GM18519 (cell line): ENCODE results near the gene DAGLA.

Source experiments
- ATAC-seq: cut with Tn5 transposase; IDR thresholded peaks from one replicate; pipeline ENCODE4 v1.9.1; 2021; ENCODE audit warnings: mild to moderate bottlenecking, moderate library complexity; ENCODE audit not compliant: unreplicated experiment, low FRiP score

The DAGLA gene

DNA sequence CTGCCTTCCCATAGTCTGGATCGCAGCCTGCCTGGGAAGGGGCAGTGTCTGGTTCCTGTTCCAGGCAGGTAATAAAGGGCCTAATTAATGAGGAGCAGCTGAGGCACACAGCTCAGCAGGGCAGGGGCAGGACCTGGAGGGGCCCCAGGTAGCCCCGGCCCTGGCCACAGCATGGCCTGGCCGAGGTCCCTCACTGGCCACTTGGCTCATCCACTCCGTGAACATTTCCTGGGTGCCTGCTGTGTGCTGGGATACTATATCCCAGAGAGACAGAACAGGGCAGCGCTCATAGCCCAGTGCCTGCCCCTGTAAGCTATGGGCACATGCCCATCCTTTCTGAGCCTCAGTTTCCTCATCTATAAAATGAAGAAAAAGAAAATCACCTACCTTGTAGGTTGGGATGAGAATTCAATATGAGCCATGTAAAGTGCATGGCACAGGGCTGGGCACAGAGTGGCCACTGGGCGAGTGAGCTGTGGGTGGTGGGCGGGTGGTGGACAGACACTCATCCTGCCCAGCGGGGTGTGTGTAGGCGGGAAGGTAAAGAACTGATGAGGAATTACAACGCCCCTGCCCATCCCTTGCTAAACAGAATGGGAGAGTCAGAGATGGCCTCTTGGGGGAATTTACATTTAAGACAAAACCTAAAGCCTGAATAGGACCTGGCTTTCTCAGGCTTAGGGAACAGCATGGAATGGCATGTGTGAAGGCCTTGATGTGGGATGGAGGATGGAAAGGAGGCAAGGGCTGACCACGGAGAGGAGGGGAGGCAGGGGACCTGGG, 81.4 kb downstream of the DAGLA start:
- no peak for ATAC-seq

DNA sequence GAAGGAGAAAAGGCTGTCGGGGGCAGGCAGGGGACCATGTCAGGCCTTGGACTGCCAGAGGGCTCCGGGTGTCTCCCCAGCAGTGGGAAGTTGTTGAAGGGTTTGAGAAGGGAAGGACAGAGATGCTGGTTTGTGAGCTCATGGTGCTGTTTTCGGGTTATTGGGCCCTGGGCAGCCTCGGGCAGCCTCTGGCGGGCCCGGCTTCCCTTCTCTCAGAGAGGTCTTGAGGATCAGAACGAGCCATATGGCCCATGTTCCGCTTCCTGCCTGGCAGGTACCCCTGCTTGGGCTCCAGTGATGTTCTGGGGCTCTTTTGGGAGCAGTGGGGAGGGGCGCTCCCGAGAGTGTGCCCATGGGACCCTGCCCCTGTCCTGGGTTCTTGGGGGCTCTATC, 82.0 kb downstream of the DAGLA start:
- ATAC-seq: no peak

DNA sequence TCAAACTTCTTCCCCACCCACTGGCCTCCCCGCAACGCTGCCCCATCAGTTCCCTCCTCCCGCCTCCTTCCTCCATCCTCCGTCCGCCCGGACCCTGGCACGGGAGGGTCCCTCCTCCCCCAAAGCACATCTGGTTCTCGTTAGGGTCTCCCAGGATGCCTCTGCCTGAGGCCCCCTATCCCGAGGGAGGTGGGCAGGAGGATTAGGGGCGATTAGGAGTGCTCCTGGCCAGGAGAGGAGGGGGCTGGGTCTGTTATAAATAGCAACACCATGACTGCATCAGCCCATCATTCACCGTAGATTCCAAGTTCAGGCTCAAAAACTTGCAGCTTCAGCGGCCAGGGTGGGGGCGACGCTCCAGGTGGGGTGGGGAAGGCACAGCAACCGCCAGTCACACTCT, 82.6 kb downstream of the DAGLA start:
- no peak for ATAC-seq

DNA sequence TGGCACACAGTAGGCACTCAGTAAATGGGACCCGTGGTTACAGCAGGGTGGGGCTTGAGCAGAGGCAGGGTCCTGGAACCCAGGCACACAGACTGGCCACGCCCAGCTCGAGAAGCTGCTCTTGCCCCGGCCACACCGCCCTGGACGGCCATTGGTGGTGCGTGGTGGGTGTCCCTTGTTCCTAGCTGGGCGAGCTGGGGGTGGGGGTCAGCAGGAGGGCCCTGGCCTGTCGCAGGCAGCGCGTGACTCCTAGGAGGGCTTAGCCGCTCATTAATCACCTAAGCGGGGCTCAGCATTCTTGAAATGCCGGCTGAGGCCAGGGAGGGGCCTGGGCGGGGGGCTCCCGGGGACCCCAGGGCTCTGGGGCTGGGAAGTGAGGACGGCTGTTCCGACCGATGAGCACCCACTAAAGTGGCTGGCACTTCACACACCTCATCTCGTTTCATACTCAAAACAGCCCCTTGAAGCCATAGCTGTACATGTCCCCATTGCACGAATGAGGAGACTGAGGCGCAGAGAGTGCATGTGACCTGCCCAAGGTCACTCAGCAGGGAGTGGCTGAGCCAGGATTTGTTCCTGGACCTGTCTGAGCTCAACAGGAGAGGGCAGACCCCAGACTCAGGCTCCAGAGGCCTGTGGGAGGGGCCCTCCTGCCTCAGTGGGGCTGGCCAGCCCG, 83.9 kb downstream of the DAGLA start:
- ATAC-seq: no peak

DNA sequence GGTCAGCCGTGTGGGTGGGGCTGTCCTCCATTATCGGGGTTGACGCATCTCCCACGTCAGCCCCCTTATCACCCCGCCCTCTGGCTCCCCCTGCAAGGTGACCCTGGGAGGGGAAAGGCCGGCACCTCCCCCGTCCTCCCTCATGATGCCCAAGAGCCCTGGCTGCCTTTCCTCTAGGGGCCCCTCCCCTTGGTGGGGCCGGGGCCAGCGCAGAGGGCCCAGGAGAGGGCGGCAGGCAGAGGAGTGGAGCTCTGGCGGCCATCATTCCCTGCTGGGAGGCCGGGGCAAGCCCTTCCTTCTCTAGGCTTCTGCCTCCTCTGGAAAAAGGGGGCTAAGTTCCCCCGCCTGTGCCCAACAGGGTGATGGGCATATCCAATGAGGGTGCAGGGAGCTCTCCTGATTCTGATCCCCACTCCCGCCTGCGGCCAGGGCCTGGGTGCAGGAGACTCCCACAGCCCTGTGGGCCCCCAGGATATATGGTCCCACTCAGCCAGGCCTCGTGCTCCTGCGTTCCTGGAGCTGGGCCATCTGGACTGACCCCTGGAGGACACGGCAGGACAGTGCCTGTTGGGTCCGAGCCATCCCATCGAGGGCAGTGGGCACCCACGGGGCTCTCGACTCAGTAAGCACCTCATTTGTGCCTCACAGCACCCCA, 84.5 kb downstream of the DAGLA start:
- ATAC-seq: no peak

DNA sequence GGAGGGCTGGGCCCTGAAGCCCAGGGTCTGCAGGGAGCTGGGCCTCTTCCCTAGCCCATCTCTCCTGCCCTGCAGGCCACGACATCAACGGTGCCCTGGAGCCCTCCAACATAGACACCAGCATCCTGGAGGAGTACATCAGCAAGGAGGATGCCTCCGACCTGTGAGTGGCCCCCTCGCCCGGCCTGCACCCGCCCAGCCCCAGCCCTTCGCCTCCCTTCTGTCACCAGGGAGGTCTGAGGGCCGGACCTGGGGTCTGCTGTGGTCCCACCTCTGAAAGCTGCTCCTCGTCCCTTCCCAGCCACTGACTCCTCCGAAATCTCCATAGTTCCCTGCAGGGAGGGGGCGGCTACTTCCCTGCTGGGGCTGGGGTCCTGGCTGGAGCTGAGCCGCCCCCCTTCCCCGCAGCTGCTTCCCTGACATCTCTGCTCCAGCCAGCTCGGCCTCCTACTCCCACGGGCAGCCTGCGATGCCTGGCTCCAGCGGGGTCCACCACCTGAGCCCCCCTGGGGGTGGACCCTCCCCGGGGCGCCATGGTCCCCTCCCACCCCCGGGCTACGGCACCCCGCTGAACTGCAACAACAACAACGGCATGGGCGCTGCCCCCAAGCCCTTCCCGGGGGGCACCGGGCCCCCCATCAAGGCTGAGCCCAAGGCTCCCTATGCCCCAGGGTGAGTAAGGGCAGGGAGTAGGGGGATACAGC, 85.5 kb downstream of the DAGLA start:
- no peak for ATAC-seq

DNA sequence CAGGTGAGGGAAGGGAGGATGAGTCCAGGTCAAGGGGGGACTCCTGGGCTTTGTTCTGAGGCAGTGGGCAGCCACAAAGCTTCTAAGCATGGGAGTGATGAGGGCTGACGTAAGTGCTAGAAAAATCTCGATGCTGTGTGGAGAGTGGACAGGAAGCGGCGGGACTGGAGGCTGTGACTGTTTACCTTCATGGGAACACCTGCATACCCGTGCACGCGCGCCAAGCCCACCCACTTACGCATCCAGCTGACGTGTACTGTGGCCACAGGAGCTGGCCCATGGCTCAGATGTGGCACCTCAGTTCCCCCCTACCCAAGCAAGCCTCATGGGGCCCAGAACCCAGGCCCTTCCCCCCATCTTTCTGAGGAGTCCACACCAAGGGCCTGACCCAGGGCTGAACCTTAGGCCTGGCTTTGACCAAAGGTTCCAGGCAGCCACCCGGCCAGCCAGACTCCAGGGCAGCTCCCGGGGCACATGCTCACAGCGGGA, 86.2 kb downstream of the DAGLA start:
- ATAC-seq: no peak

DNA sequence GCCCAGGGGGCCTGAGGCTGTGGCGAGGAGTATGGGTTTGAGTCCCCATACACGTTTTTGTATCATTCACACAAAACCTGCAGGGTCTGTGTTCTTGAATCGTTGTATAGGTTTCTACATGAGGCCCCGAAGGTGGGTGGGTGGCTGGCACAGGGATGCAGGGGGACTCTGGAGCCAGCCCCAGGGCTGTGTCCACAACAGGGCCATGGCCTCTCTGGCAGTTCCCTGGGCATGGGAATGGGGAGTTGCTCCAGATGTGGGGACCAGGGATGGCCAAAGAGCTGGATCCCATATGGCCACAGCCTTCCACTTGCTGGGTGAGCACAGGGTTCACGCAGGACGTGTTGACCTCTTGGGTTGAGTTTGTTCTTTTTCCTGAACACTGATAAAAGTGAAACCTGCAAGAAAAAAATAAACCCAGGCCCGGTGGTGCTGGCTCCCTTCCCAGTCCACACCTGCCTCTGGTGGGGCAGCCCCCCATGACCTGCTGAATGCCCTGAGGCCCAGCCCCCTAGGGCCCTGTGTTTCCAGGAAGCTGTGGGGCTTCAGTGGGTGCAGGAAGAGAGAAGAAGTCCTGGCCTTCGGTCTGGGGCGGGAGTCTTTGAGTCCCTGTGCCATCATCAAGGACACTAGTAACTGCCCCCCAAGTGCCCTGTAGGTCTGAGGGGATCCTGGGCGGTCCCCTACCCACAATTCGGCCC, 88.3 kb downstream of the DAGLA start:
- ATAC-seq: no peak

DNA sequence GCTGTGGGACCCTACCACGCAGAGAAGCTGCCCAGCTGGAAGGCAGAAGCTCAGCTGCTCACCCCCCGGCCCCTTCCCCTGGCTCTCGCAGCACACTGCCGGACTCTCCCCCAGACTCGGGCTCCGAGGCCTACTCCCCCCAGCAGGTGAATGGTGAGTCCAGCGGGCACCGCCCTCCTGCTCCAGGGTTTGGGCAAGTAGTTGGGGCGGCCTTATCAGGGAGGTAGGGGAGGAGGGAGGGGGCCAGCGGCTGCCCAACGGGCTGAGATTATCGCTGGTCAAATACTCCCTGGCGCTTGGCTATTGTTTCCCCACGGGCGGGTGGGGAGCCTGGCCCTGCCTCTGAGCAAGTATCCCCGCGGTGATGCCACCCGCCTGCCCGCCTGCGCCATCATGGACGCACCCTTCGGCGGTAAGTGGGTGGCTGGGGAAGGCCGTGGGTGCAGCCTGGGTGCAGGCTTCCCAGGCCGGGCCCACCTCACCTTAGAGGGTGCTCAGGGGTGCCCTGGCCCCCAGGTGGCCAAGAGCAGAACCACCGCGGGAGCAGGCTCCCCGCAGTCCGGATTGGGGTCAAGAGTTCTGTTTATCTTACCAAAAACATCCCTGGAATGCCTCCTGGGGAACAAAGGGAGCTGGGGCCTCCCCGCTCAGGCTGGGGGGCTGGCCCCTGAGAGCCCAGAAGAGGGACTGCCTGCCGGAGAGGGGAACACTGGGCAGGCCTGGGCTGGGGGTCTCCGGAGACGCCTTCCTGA, 89.2 kb downstream of the DAGLA start:
- no peak for ATAC-seq

DNA sequence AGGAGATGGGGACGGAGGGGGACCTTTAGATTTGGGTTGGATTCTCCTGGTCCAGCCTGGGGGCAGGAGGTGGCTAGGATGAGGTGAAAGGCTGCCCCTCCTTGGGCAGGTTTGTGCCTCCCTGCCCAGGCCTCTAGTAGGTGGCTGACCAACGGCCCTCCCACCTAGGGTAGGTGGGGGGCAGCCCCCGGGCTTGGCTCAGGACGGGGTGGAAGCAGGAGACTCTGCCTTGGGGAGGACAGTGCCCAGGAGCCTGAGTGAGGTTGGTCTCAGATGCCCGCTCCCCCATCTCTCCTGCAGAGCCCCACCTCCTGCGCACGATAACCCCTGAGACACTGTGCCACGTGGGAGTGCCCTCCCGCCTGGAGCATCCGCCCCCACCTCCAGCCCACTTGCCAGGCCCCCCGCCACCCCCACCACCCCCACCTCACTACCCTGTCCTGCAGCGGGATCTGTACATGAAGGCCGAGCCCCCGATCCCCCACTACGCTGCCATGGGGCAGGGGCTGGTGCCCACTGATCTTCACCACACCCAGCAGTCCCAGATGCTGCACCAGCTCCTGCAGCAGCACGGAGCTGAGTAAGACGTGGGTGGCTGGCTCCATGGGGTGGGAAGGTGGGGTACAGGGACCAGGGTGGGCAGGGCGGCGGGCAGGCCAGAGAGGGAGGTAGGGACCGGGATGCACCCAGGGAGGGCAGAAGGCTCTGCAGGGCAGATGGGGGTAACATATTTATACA, 89.9 kb downstream of the DAGLA start:
- no peak for ATAC-seq

DNA sequence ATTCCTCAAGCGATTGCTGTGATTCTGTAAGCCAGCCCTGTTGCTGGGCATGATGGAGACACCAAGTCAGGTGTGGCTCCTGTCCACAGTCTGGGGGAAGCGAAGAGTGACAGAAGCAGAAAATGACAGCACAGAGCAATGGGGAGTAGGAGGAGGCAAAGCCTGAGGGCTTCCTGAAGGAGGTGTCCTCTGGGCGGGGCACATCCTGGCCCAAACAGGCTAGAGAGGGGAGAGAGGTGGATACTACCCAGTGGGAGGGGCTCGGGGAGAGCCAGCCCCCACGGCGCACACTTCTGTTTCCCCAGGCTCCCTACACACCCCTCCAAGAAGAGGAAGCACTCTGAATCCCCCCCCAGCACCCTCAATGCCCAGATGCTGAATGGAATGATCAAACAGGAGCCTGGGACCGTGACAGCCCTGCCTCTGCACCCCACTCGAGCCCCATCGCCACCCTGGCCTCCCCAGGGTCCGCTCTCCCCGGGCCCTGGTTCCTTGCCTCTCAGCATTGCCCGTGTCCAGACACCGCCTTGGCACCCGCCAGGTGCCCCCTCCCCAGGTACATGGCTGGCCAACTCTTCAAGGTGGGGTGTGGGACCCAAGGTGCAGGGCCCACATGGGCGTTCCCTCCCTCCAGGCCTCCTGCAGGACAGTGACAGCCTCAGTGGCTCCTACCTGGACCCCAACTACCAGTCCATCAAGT, 91.2 kb downstream of the DAGLA start:
- no peak for ATAC-seq

DNA sequence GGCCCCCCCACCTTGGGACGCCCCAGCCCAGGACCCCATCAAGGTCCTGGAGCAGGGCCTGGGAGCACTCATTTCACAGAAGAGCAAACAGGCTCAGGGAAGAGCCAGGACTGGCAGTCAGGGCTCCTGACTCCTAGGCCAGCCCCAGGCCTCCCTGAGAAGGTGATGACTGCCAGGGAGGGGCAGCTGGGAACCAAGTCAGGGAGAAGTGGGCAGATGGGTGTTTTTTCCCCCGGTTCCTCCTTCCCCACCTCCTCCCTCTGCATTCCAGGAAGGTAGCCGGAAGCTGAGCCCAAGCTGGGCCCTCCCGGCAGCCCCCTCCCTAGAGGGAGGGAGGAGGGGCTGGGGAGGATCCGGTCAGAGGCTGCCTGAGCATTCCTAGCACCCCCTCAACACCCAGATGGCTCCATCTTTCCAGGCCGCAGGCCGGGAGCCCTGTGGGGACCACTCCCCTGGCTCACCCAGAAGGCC, 91.8 kb downstream of the DAGLA start:
- ATAC-seq: no peak

DNA sequence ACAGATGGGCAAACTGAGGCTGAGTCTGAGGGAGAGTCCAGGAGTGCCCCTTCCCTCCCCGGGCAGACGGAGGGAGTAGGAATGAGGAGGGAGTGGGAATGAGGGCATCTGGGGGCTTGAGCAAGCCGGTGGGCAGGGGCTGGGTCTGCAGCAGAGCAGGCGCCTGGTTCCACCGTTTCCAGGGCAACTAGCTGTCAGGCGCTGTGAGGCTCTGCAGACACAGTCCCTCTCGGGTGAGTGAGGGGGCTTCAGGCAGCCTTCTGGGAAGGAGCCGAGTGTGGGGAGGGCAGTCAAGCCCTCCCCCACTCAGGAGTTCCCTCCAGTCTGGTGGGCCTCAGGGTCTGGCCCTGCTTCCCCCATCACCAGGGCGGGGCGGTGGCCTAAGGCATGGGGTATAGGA, 93.2 kb downstream of the DAGLA start:
- no peak for ATAC-seq

DNA sequence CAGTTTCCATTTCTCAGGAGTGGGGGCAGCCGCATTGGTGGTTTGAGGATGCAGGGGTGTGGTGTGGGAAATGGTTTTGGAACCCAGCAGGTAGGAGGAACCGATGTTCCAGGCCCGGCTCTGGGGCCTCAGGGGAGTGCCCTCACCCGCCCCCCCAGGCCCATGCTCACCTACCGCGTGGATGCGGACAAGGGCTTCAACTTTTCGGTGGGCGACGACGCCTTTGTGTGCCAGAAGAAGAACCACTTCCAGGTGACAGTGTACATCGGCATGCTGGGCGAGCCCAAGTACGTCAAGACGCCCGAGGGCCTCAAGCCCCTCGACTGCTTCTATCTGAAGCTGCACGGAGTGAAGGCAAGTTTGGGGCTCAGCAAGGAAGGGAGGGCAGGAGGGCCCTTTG, 93.6 kb downstream of the DAGLA start:
- no peak for ATAC-seq

DNA sequence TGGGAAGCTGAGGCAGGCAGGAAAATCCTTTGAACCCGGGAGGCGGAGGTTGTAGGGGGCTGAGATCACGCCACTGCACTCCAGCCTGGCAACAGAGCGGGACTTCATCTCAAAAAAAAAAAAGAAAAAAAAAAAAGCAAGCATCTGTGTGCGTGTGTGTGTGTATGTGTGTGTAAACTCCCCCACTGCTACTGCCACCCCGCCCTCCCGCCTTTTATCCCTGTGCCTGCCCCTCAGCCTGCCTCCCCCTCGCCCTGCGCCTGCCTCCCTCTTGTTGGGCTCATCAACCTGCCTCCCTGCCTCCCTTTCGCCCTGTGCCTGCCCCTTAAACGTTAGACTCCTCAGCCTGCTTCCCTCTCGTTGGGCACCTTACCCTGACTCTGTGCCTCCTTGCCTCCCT, 94.2 kb downstream of the DAGLA start:
- no peak for ATAC-seq

DNA sequence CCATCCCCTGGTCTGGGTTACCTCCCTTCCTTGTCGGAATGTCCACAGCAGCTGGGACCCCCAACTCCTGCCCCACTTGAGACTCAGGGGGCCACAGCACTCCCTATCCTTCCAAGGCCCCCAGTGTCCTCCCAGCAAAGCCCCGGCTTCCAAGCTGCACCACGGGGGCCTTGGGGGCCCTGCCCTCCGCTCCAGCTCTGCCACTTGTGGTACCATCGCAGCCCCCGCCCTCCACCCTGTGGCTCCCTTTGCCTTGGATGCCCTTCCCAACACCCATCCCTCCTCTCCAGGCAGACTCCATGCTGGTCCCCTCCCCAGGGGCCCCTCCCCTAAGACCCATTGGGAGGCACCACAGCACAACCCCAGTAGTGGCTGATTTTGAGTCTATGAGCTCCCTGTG, 94.9 kb downstream of the DAGLA start:
- ATAC-seq: no peak

DNA sequence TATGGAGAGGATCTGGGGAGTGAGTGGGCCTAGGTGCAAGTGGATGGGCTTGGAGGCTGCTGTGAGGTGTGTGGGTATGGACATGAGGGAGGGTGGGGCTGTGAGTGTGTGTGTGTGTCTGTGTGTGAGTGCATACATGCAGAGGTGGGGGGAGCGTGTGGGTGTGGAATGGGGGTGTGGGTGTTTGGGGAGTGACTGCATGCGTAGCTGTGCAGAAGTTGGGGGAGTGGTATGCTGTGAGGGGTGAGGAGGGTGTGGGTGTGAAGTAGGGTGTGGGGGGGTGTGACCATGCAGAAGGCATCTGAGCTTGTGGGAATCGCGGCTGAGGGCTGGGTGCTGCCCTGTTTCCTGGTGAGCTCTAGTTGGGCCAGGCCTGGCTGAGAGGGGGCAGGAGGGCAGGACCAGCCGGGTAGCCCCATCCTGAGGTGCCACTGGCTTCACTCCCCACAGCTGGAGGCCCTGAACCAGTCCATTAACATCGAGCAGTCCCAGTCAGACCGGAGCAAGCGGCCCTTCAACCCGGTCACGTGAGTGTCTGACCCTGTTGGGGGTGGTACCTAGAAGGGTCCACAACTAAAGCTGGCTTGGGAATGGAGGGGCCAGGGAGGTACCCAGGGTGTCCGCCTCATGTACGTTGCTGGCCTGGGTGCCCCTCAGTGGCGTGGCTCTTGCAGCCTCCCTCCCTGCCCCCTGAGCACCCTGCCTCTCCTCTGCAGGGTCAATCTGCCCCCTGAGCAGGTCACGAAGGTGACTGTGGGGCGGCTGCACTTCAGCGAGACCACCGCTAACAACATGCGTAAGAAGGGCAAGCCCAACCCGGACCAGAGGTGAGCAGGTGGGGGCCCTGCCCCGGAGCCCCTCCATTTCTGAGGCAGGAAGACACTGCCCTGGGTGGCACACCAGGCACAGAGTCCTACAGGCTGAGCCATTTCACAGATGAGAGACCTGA, 95.7 kb downstream of the DAGLA start:
- ATAC-seq: no peak
